Measurements from ENCODE around the gene TLR5. TPM values are rescaled to one million over a fixed set of nuclear protein-coding genes. Genes with fewer than 3 reads are reported as not detected.

The TLR5 gene
- total RNA-seq, 1 experiment from 2014 or later: 1.8 TPM

DNA sequence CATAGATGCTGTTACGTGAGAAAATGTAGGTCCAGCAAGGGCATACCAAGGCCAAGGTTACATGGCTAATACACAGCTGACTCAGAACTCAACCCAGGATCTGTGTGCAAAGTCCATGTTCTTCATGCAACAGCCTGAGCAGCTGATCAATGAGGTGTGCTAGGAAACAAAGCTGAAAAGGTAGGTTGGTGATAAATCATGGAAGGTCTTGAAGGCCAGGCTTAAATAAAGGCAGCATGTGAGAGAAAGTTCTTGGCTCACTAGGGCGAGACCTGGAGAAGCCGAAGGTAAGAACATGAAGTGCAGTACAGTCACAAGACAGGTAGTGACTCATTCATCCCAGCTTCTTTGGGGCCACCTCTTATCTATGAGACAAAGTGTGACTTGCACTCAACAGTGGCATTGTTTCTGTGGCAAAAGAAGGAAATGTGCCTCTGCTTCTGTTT is 33.4 kb downstream of the TLR5 start:
- POLR2A ChIA-PET: no interaction called here
- intact Hi-C loops (cut with micrococcal nuclease; ENCODE audit: unreplicated experiment): no loop called here
- Mint-ChIP-seq H3K36me3 (ENCODE audit: insufficient read depth, unreplicated experiment) (no peaks in the 10 kb centered on the region), H3K4me3 (ENCODE audit: unreplicated experiment) (no peak overlapping the region), H3K9me3 (ENCODE audit: unreplicated experiment) (peaks cover 15% of the 10 kb centered on the region), H3K4me1 (ENCODE audit: low read depth, unreplicated experiment) (peaks cover 17% of the 10 kb centered on the region), H3K27ac (ENCODE audit: unreplicated experiment) (no peak overlapping the region), H3K27me3 (ENCODE audit: insufficient read depth, unreplicated experiment) (no peaks in the 10 kb centered on the region)
- Histone ChIP-seq H3K4me1 (peaks cover 19% of the 10 kb centered on the region), H3K27me3 (replicated peaks; ENCODE audit: control insufficient read depth, insufficient read depth, low read length) (no peaks in the 10 kb centered on the region; the same call in 1 of the 2 replicates), H3K36me3 (ENCODE audit: control insufficient read depth, insufficient read depth, low read length) (no peaks in the 10 kb centered on the region), H3K9me3 (no peaks in the 10 kb centered on the region), H3K4me3 (ENCODE audit: low read depth, low read length) (no peak overlapping the region)
- TF ChIP-seq, protein P1, sequence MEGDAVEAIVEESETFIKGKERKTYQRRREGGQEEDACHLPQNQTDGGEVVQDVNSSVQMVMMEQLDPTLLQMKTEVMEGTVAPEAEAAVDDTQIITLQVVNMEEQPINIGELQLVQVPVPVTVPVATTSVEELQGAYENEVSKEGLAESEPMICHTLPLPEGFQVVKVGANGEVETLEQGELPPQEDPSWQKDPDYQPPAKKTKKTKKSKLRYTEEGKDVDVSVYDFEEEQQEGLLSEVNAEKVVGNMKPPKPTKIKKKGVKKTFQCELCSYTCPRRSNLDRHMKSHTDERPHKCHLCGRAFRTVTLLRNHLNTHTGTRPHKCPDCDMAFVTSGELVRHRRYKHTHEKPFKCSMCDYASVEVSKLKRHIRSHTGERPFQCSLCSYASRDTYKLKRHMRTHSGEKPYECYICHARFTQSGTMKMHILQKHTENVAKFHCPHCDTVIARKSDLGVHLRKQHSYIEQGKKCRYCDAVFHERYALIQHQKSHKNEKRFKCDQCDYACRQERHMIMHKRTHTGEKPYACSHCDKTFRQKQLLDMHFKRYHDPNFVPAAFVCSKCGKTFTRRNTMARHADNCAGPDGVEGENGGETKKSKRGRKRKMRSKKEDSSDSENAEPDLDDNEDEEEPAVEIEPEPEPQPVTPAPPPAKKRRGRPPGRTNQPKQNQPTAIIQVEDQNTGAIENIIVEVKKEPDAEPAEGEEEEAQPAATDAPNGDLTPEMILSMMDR (IDR thresholded peaks at IDR 0.05; ENCODE audit: insufficient read depth in 1 of 2, low read depth in 1 of 2, low read length in 1 of 2, severe bottlenecking in 1 of 2, unreplicated experiment in 1 of 2): no peak
- BruUV-seq (replicated peaks): no TSS peak
- DNase-seq: peak; percentile 14 to 63
- CTCF ChIA-PET: interaction anchor here (1.8 kb wide), 1 partner anchor 24 kb away, joined by 6 read pairs; no protein-coding TSS in a partner anchor

DNA sequence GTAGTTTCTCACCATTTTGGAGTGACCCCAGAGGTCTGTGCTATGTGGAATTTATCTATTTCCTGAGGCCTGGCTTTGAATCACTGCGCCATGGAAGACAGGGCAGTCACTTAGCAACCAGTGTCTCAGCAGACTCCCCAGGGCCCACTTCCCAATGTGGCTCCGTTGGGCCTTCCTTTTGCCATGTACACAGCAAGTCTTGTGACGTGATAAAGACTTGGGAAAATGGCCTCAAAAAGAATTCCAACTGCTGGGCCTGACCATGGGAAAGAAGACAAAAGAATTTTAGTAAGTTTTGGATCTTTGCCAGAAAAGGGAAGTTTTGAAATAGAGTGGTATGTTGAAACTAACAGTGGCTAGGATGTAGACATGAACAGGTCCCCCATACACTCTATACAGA is 36.2 kb downstream of the TLR5 start:
- H3K4me3 Mint-ChIP-seq (ENCODE audit: unreplicated experiment): no peak overlapping the region
- no peak overlapping the region for H3K27ac Mint-ChIP-seq (ENCODE audit: unreplicated experiment)
- BruUV-seq (replicated peaks): no TSS peak
- intact Hi-C loops (cut with micrococcal nuclease; ENCODE audit: unreplicated experiment): no loop called here
- no peaks in the 10 kb centered on the region for H3K9me3 ChIP-seq
- ChIA-PET CTCF (no interaction called here), POLR2A (no interaction called here)
- H3K4me1 ChIP-seq: peaks cover 34% of the 10 kb centered on the region
- peaks cover 10% of the 10 kb centered on the region for H3K4me1 Mint-ChIP-seq (ENCODE audit: low read depth, unreplicated experiment)
- TF ChIP-seq, protein P1 (IDR thresholded peaks at IDR 0.05; ENCODE audit: insufficient read depth in 1 of 2, low read depth in 1 of 2, low read length in 1 of 2, severe bottlenecking in 1 of 2, unreplicated experiment in 1 of 2): no peak
- H3K27me3 Mint-ChIP-seq (ENCODE audit: insufficient read depth, unreplicated experiment): no peaks in the 10 kb centered on the region
- no peak overlapping the region for H3K4me3 ChIP-seq (ENCODE audit: low read depth, low read length)
- H3K36me3 ChIP-seq (ENCODE audit: control insufficient read depth, insufficient read depth, low read length): no peaks in the 10 kb centered on the region
- H3K27me3 ChIP-seq (replicated peaks; ENCODE audit: control insufficient read depth, insufficient read depth, low read length): no peaks in the 10 kb centered on the region
- H3K9me3 Mint-ChIP-seq (ENCODE audit: unreplicated experiment): peaks cover 7% of the 10 kb centered on the region
- no peaks in the 10 kb centered on the region for H3K36me3 Mint-ChIP-seq (ENCODE audit: insufficient read depth, unreplicated experiment)
- DNase-seq: no peak

DNA sequence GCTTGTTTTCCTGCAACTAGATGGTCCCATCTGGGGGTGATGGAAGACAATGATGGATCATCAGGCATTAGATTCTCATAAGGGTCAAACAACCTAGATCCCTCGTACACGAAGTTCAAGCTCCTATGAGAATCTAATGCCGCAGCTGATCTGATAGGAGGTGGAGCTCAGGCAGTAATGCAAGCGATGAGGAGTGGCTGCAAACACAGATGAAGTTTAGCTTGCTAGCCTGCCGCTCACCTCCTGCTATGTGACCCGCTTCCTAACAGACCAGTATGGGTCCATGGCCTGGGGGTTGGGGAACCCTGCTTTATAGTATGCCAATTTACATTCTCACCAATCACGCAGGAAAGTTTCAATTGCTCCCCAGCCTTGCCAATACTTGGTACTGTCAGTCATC is 37.5 kb downstream of the TLR5 start:
- TF ChIP-seq, protein P1 (IDR thresholded peaks at IDR 0.05; ENCODE audit: insufficient read depth in 1 of 2, low read depth in 1 of 2, low read length in 1 of 2, severe bottlenecking in 1 of 2, unreplicated experiment in 1 of 2): no peak
- Histone ChIP-seq H3K27me3 (replicated peaks; ENCODE audit: control insufficient read depth, insufficient read depth, low read length) (no peaks in the 10 kb centered on the region), H3K4me1 (peaks cover 34% of the 10 kb centered on the region), H3K9me3 (no peaks in the 10 kb centered on the region), H3K4me3 (ENCODE audit: low read depth, low read length) (no peak overlapping the region), H3K36me3 (ENCODE audit: control insufficient read depth, insufficient read depth, low read length) (no peaks in the 10 kb centered on the region)
- no peak overlapping the region for H3K27ac Mint-ChIP-seq (ENCODE audit: unreplicated experiment)
- no TSS peak for BruUV-seq (replicated peaks)
- no peaks in the 10 kb centered on the region for H3K27me3 Mint-ChIP-seq (ENCODE audit: insufficient read depth, unreplicated experiment)
- H3K4me3 Mint-ChIP-seq (ENCODE audit: unreplicated experiment): no peak overlapping the region
- H3K9me3 Mint-ChIP-seq (ENCODE audit: unreplicated experiment): peaks cover 17% of the 10 kb centered on the region
- peaks cover 10% of the 10 kb centered on the region for H3K4me1 Mint-ChIP-seq (ENCODE audit: low read depth, unreplicated experiment)
- ChIA-PET POLR2A (no interaction called here), CTCF (no interaction called here)
- no peak for DNase-seq
- H3K36me3 Mint-ChIP-seq (ENCODE audit: insufficient read depth, unreplicated experiment): no peaks in the 10 kb centered on the region
- intact Hi-C loops (cut with micrococcal nuclease; ENCODE audit: unreplicated experiment): no loop called here
